ENCODE data around the gene SECISBP2. TPM values are rescaled to one million over a fixed set of nuclear protein-coding genes. Genes with fewer than 3 reads are reported as not detected.

The SECISBP2 gene
- total RNA-seq, 1 donor from 2014 or later: 32.3 TPM

GRCh38 chr9:89364666-89365531 is 46.6 kb downstream of the SECISBP2 start:
- H3K4me3 ChIP-seq (ENCODE audit: low read depth, low read length): no peak overlapping the region
- no peak for DNase-seq (ENCODE audit: low read depth)
- no peak for TF ChIP-seq CTCF (conservative IDR thresholded peaks at IDR 0.05; ENCODE audit: low read depth, low read length)

- DNase-seq (ENCODE audit: low read depth): no peak
- no peak for TF ChIP-seq CTCF (conservative IDR thresholded peaks at IDR 0.05; ENCODE audit: low read depth, low read length)
- H3K4me3 ChIP-seq (ENCODE audit: low read depth, low read length): no peak overlapping the region
Measured at GRCh38 chr9:89365532-89365912, 47.2 kb downstream of the SECISBP2 start.

- H3K4me3 ChIP-seq (ENCODE audit: low read depth, low read length): no peak overlapping the region
- no peak for DNase-seq (ENCODE audit: low read depth)
- no peak for TF ChIP-seq CTCF (conservative IDR thresholded peaks at IDR 0.05; ENCODE audit: low read depth, low read length)
Measured at GRCh38 chr9:89366711-89367110, 48.4 kb downstream of the SECISBP2 start.

- DNase-seq (ENCODE audit: low read depth): no peak
Measured at GRCh38 chr9:89367281-89367680, 49.0 kb downstream of the SECISBP2 start.

GRCh38 chr9:89367726-89368437 is 49.6 kb downstream of the SECISBP2 start:
- no peak for DNase-seq (ENCODE audit: low read depth)
- no peak overlapping the region for H3K4me3 ChIP-seq (ENCODE audit: low read depth, low read length)
- TF ChIP-seq CTCF (conservative IDR thresholded peaks at IDR 0.05; ENCODE audit: low read depth, low read length): no peak

More at GRCh38 chr9:89367281-89367680, 49.0 kb downstream of the SECISBP2 start:
- no peak overlapping the region for H3K4me3 ChIP-seq (ENCODE audit: low read depth, low read length)
- no peak for TF ChIP-seq CTCF (conservative IDR thresholded peaks at IDR 0.05; ENCODE audit: low read depth, low read length)

GRCh38 chr9:89368550-89368949 is 50.2 kb downstream of the SECISBP2 start:
- no peak overlapping the region for H3K4me3 ChIP-seq (ENCODE audit: low read depth, low read length)
- DNase-seq (ENCODE audit: low read depth): no peak
- no peak for TF ChIP-seq CTCF (conservative IDR thresholded peaks at IDR 0.05; ENCODE audit: low read depth, low read length)
